Regular cardiac myocyte (primary cell): ENCODE measurements around the gene POLR3E. TPM values are rescaled to one million over a fixed set of nuclear protein-coding genes. Genes with fewer than 3 reads are reported as not detected.

ENCODE experiments used
- total RNA-seq: library from RNA; depleted of rRNA; stranded (reverse); fragments of >200 nt; gene quantifications from 2 replicates; pipeline ENCODE4 v1.2.3, GENCODE V29; 2014

The POLR3E gene
- 43.1 and 43.5 TPM in 2 replicates for total RNA-seq

GRCh38 chr16:22297114-22297870 is at the start of gene POLR3E:
TSS of gene POLR3E (plus strand) at chr16:22297409. CDS start at chr16:22302969, 5,560 bp downstream.

GRCh38 chr16:22374311-22375116 is 77.3 kb downstream of the POLR3E start, which contains the start of gene CDR2:
TSS of gene CDR2 (minus strand) at chr16:22374619. CDS start at chr16:22374309, 310 bp downstream.

Other genes with a start within 250 kb of the POLR3E start
- gene VWA3A, start 204.9 kb upstream of the POLR3E start, total RNA-seq, result under 0.01 TPM in 1 of 2 replicates, not detected in the other
- gene SDR42E2, start 134.9 kb upstream of the POLR3E start, total RNA-seq, result not detected in 2 replicates
- gene EEF2K, start 91.1 kb upstream of the POLR3E start, total RNA-seq, result 16.5 and 16.9 TPM in 2 replicates
- gene CDR2, start 77.2 kb downstream of the POLR3E start, total RNA-seq, result 40.9 and 58.5 TPM in 2 replicates
- 35.7 and 59.2 TPM in 2 replicates for gene NPIPB5, start 213.5 kb downstream of the POLR3E start, total RNA-seq